Measurements from ENCODE around the gene SDHAF4. TPM values are rescaled to one million over a fixed set of nuclear protein-coding genes. Genes with fewer than 3 reads are reported as not detected.
A peak's percentile ranks its signal among the peaks of the same experiment; 100 is the strongest.
"Not testable (repeated sequence)": the region's sequence is repeated elsewhere in the genome, so short reads cannot be mapped to it uniquely, and the experiment has no call there.

SDHAF4 gene
- total RNA-seq: 14.7 TPM
- long read RNA-seq, partial matches to known transcripts: 0 of 6 reads
- long read RNA-seq, other reads (novel, unspliced or antisense): 2 of 6 reads

- intact Hi-C loops (cut with DNase I): loop anchor here (5.0 kb wide), 1 partner anchor 100 kb away; the partner anchor contains the start of gene SMAP1
Observed at GRCh38 chr6:70566751-70567382, at the start of gene SDHAF4. SDHAF4 (plus strand) TSS chr6:70566930; CDS start chr6:70566941, 11 bp downstream.

GRCh38 chr6:70518723-70519122 is 48.0 kb upstream of the SDHAF4 start:
- intact Hi-C loops (cut with DNase I): no loop called here
- no peak for DNase-seq (ENCODE audit: low spot score)

More at GRCh38 chr6:70566751-70567382, at the start of gene SDHAF4:
- DNase-seq (ENCODE audit: low spot score): peak; percentile 97

GRCh38 chr6:70520575-70520974 is 46.2 kb upstream of the SDHAF4 start:
- DNase-seq (ENCODE audit: low spot score): no peak
- intact Hi-C loops (cut with DNase I): no loop called here

- no peak for DNase-seq (ENCODE audit: low spot score)
- intact Hi-C loops (cut with DNase I): no loop called here
Observed at GRCh38 chr6:70524721-70525286, 41.9 kb upstream of the SDHAF4 start.

GRCh38 chr6:70527071-70527737 is 39.5 kb upstream of the SDHAF4 start:
- no peak for DNase-seq (ENCODE audit: low spot score)
- intact Hi-C loops (cut with DNase I): no loop called here

GRCh38 chr6:70530023-70530422 is 36.7 kb upstream of the SDHAF4 start:
- intact Hi-C loops (cut with DNase I): no loop called here
- DNase-seq (ENCODE audit: low spot score): no peak

GRCh38 chr6:70531133-70531532 is 35.6 kb upstream of the SDHAF4 start:
- DNase-seq (ENCODE audit: low spot score): no peak
- intact Hi-C loops (cut with DNase I): no loop called here

- intact Hi-C loops (cut with DNase I): no loop called here
- no peak for DNase-seq (ENCODE audit: low spot score)
Observed at GRCh38 chr6:70537266-70537665, 29.5 kb upstream of the SDHAF4 start.

GRCh38 chr6:70538376-70538775 is 28.4 kb upstream of the SDHAF4 start:
- no peak for DNase-seq (ENCODE audit: low spot score)
- intact Hi-C loops (cut with DNase I): no loop called here

GRCh38 chr6:70547313-70547712 is 19.4 kb upstream of the SDHAF4 start:
- intact Hi-C loops (cut with DNase I): loop anchor here (10.0 kb wide), 1 partner anchor 407 kb away; the partner anchor contains the start of gene B3GAT2
- DNase-seq (ENCODE audit: low spot score): no peak

- DNase-seq (ENCODE audit: low spot score): no peak
- intact Hi-C loops (cut with DNase I): loop anchor here (10.0 kb wide), 1 partner anchor 407 kb away; the partner anchor contains the start of gene B3GAT2
Observed at GRCh38 chr6:70547905-70548304, 18.8 kb upstream of the SDHAF4 start.

GRCh38 chr6:70549327-70549726 is 17.4 kb upstream of the SDHAF4 start:
- DNase-seq (ENCODE audit: low spot score): no peak
- intact Hi-C loops (cut with DNase I): loop anchor here (10.0 kb wide), 1 partner anchor 405 kb away; the partner anchor contains the start of gene B3GAT2

GRCh38 chr6:70551566-70551965 is 15.2 kb upstream of the SDHAF4 start:
- DNase-seq (ENCODE audit: low spot score): no peak
- intact Hi-C loops (cut with DNase I): loop anchor here (5.0 kb wide), 3 partner anchors 116 to 331 kb away; partner anchors contain the start of gene SMAP1

GRCh38 chr6:70552286-70552940 is 14.3 kb upstream of the SDHAF4 start:
- DNase-seq (ENCODE audit: low spot score): not testable (repeated sequence)
- intact Hi-C loops (cut with DNase I): loop anchor here (5.0 kb wide), 3 partner anchors 115 to 330 kb away; partner anchors contain the start of gene SMAP1

GRCh38 chr6:70552974-70553373 is 13.8 kb upstream of the SDHAF4 start:
- no peak for DNase-seq (ENCODE audit: low spot score)
- intact Hi-C loops (cut with DNase I): loop anchor here (5.0 kb wide), 3 partner anchors 114 to 329 kb away; partner anchors contain the start of gene SMAP1

- intact Hi-C loops (cut with DNase I): no loop called here
Observed at GRCh38 chr6:70557998-70558397, 8.7 kb upstream of the SDHAF4 start.

GRCh38 chr6:70562401-70562800 is 4.3 kb upstream of the SDHAF4 start:
- DNase-seq (ENCODE audit: low spot score); intact Hi-C loops (cut with DNase I): not testable (repeated sequence)

More at GRCh38 chr6:70557998-70558397, 8.7 kb upstream of the SDHAF4 start:
- no peak for DNase-seq (ENCODE audit: low spot score)

GRCh38 chr6:70563530-70563929 is 3.2 kb upstream of the SDHAF4 start:
- intact Hi-C loops (cut with DNase I): no loop called here
- DNase-seq (ENCODE audit: low spot score): no peak

GRCh38 chr6:70574643-70575042 is 7.9 kb downstream of the SDHAF4 start:
- no peak for DNase-seq (ENCODE audit: low spot score)
- intact Hi-C loops (cut with DNase I): no loop called here

All from cardiac septum (tissue), 1 donor.